ENCODE results near the gene SYNM.

- TF ChIP-seq, protein P1, sequence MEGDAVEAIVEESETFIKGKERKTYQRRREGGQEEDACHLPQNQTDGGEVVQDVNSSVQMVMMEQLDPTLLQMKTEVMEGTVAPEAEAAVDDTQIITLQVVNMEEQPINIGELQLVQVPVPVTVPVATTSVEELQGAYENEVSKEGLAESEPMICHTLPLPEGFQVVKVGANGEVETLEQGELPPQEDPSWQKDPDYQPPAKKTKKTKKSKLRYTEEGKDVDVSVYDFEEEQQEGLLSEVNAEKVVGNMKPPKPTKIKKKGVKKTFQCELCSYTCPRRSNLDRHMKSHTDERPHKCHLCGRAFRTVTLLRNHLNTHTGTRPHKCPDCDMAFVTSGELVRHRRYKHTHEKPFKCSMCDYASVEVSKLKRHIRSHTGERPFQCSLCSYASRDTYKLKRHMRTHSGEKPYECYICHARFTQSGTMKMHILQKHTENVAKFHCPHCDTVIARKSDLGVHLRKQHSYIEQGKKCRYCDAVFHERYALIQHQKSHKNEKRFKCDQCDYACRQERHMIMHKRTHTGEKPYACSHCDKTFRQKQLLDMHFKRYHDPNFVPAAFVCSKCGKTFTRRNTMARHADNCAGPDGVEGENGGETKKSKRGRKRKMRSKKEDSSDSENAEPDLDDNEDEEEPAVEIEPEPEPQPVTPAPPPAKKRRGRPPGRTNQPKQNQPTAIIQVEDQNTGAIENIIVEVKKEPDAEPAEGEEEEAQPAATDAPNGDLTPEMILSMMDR (IDR thresholded peaks at IDR 0.05) = no peak
- TF ChIP-seq POLR2A (IDR thresholded peaks at IDR 0.05) (no peak), POLR2AphosphoS5 (IDR thresholded peaks at IDR 0.05) (no peak)
Measured at GRCh38 chr15:99165020-99165790, 60.3 kb downstream of the SYNM start.
